HepG2 (cell line): ENCODE data around the gene FURIN. TPM values are rescaled to one million over a fixed set of nuclear protein-coding genes. Genes with fewer than 3 reads are reported as not detected.
A peak's percentile ranks its signal among the peaks of the same experiment; 100 is the strongest.

Source experiments
- ATF1 ChIP-seq: IDR thresholded peaks from 2 replicates; pipeline ENCODE4 v1.6.1; 2016; ENCODE audit warnings: mild to moderate bottlenecking, control low read depth
- CHCHD3 ChIP-seq: sonication (generic); formaldehyde crosslinking; IDR thresholded peaks from 2 replicates; pipeline ENCODE4 v1.8.0; 2022; ENCODE audit warnings: mild to moderate bottlenecking, missing genetic modification reagents, moderate library complexity
- HMGA1 ChIP-seq: sonication (generic); formaldehyde crosslinking; conservative IDR thresholded peaks from 2 replicates; pipeline ENCODE4 v1.4.0; 2020; ENCODE audit warnings: missing genetic modification reagents
- HNRNPLL ChIP-seq: fragments of 200-400 bp; formaldehyde crosslinking; IDR thresholded peaks from 2 replicates; pipeline ENCODE4 v1.6.1; 2017; ENCODE audit warnings: mild to moderate bottlenecking, low read depth, low read length; ENCODE audit not compliant: poor library complexity, severe bottlenecking
- KDM2A ChIP-seq: sonication (generic); formaldehyde crosslinking; IDR thresholded peaks from 2 replicates; pipeline ENCODE4 v1.4.0; 2020; ENCODE audit warnings: low read depth, missing genetic modification reagents, borderline replicate concordance
- NCOA2 ChIP-seq: sonication (generic); formaldehyde crosslinking; IDR thresholded peaks from 2 replicates; pipeline ENCODE4 v1.8.0; 2022; ENCODE audit warnings: inconsistent platforms
- POGZ ChIP-seq: sonication (generic); formaldehyde crosslinking; IDR thresholded peaks from 2 replicates; pipeline ENCODE4 v1.4.0; 2020; ENCODE audit warnings: mild to moderate bottlenecking, missing genetic modification reagents
- POLR2G ChIP-seq: fragments of 200-400 bp; formaldehyde crosslinking; IDR thresholded peaks from 2 replicates; pipeline ENCODE4 v1.6.1; 2018; ENCODE audit warnings: mild to moderate bottlenecking, low read depth, low read length, moderate library complexity
- RFX1 ChIP-seq: fragments of 450-650 bp; IDR thresholded peaks from 2 replicates; pipeline ENCODE4 v1.6.1; 2017
- RFX5 ChIP-seq: IDR thresholded peaks from 2 replicates; pipeline ENCODE4 v1.6.1; 2011; ENCODE audit warnings: low read depth, low read length, improper control_type of control experiment
- WIZ ChIP-seq: sonication (generic); formaldehyde crosslinking; IDR thresholded peaks from 2 replicates; pipeline ENCODE4 v1.5.1; 2020; ENCODE audit warnings: mild to moderate bottlenecking, missing genetic modification reagents
- XRCC5 ChIP-seq: fragments of 200-400 bp; formaldehyde crosslinking; optimal IDR thresholded peaks from 2 replicates; pipeline ENCODE3; 2017; ENCODE audit warnings: mild to moderate bottlenecking, low read length
- ZBTB7A ChIP-seq: sonication (generic); formaldehyde crosslinking; IDR thresholded peaks from 2 replicates; pipeline ENCODE4 v1.8.0; 2022; ENCODE audit warnings: mild to moderate bottlenecking, missing genetic modification reagents
- ZFP41 ChIP-seq: sonication (generic); formaldehyde crosslinking; IDR thresholded peaks from 2 replicates; pipeline ENCODE4 v1.4.0; 2020; ENCODE audit warnings: mild to moderate bottlenecking, missing genetic modification reagents, borderline replicate concordance
- ZNF124 ChIP-seq: sonication (generic); formaldehyde crosslinking; IDR thresholded peaks from 2 replicates; pipeline ENCODE4 v1.4.0; 2020; ENCODE audit warnings: missing genetic modification reagents
- ZNF232 ChIP-seq: sonication (generic); formaldehyde crosslinking; IDR thresholded peaks from 2 replicates; pipeline ENCODE4 v1.4.0; 2020; ENCODE audit warnings: missing genetic modification reagents, borderline replicate concordance
- ZNF546 ChIP-seq: sonication (generic); formaldehyde crosslinking; conservative IDR thresholded peaks from 2 replicates; pipeline ENCODE4 v1.8.1; 2023; ENCODE audit warnings: mild to moderate bottlenecking, missing genetic modification reagents
- ZNF720 ChIP-seq: sonication (generic); formaldehyde crosslinking; IDR thresholded peaks from 2 replicates; pipeline ENCODE4 v1.4.0; 2020; ENCODE audit warnings: missing genetic modification reagents
- ZNF777 ChIP-seq: sonication (generic); formaldehyde crosslinking; IDR thresholded peaks from 2 replicates; pipeline ENCODE4 v1.4.0; 2020; ENCODE audit warnings: missing genetic modification reagents
- polyA plus RNA-seq, 8 experiments: library from polyadenylated mRNA; depleted of rRNA in 3 of 8; stranded (reverse) in 7 of 8; unstranded in 1 of 8; fragments of >200 nt; fragmentation: Illumina TruSeq in 4 of 8; extraction: Trizol in 4 of 8; gene quantifications; 2 replicates each; pipeline versions ENCODE4 v1.2.1 to v1.2.3, GENCODE V29; 2011 to 2016; ENCODE audit warnings: low read depth in 4 of 8, missing spikeins in 1 of 8, mixed read lengths in 1 of 8; ENCODE audit not compliant: insufficient read depth in 1 of 8
- total RNA-seq, 5 experiments: library from RNA; depleted of rRNA; stranded (reverse); fragments of >200 nt; fragmentation: Illumina TruSeq; extraction: Trizol; gene quantifications; 2 replicates each; pipeline ENCODE4 v1.2.3, GENCODE V29; 2016; ENCODE audit warnings: low read depth in 1 of 5
- TF ChIP-seq, protein P1 (sequence below): sonication (generic); formaldehyde crosslinking; IDR thresholded peaks from 2 replicates; pipeline ENCODE4 v1.5.0; 2020; ENCODE audit warnings: mild to moderate bottlenecking, missing genetic modification reagents, moderate library complexity
- TF ChIP-seq, protein P2 (sequence below): sonication (generic); formaldehyde crosslinking; IDR thresholded peaks from 2 replicates; pipeline ENCODE4 v1.4.0; 2020; ENCODE audit warnings: missing genetic modification reagents
- TF ChIP-seq, protein P3 (sequence below): sonication (generic); formaldehyde crosslinking; IDR thresholded peaks from 2 replicates; pipeline ENCODE4 v1.4.0; 2020; ENCODE audit warnings: missing genetic modification reagents
- TF ChIP-seq, protein P4 (sequence below): IDR thresholded peaks from 2 replicates; pipeline ENCODE4 v1.4.0; 2020; ENCODE audit warnings: mild to moderate bottlenecking, missing genetic modification reagents

The FURIN gene
- total and polyA plus RNA-seq, 2 of the 13 experiments (the other 11 are each of a cell fraction or from before 2014, with no cell fraction given) = 15.2 to 17.4 TPM

DNA sequence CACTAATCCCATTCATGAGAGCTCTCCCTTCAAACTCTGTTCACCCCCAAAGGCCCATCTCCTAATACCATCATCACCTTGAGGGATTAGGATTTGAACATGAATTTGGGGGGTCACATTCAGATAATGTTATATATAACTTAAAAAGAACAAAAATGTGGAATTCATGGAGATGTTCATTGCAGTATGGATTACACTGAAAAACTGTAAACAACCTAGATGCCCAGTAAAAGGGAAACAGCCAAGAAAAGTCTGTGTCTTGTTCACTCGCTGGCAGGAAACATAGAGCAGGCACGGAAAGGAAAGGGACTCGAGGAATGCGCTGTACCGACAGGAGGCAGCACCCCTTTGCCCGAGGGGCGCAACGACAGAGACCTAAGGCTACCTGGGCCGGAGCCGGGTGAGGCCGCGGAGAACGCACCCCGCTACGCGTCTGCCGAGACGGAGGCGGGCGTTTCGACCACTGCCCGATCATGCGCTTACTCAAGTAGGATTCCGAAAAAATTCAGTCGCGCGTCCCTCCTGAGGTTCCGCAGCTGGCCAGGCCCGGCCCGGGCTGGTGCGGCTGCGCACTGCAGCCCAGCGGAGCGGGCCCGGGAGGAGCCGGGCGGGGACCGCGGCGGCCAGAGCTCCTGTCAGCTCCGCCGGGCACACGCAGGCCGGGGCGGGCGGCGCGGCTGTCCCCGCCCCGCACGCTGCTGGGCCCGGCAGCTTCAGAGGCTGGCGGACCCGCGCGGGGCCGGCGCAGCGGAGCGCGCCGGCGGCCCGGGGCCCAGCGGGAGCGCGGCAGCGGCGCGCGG, 33.9 kb downstream of the FURIN start (continued):
- TF ChIP-seq ATF1 (no peak), XRCC5 (peak; percentile 76), CHCHD3 (no peak), ZNF777 (CRISPR knock-in tag) (peak; percentile 65; the same call in 1 of the 2 replicates), HNRNPLL (peak; percentile 87), WIZ (CRISPR knock-in tag) (no peak), ZFP41 (no peak), POGZ (CRISPR knock-in tag) (no peak), RFX5 (no peak), POLR2G (peak; percentile 64; the same call in 1 of the 2 replicates), NCOA2 (CRISPR knock-in tag) (peak; percentile 59), ZNF720 (no peak), HMGA1 (no peak), RFX1 (no peak), ZNF546 (CRISPR knock-in tag) (no peak), KDM2A (peak; percentile 94), ZNF124 (peak; percentile 75; the same call in 1 of the 2 replicates), ZNF232 (no peak), ZBTB7A (CRISPR knock-in tag) (0 out of 2 replicates have a peak, but pooled peaks have one; percentile 40)
- TF ChIP-seq, protein P1, sequence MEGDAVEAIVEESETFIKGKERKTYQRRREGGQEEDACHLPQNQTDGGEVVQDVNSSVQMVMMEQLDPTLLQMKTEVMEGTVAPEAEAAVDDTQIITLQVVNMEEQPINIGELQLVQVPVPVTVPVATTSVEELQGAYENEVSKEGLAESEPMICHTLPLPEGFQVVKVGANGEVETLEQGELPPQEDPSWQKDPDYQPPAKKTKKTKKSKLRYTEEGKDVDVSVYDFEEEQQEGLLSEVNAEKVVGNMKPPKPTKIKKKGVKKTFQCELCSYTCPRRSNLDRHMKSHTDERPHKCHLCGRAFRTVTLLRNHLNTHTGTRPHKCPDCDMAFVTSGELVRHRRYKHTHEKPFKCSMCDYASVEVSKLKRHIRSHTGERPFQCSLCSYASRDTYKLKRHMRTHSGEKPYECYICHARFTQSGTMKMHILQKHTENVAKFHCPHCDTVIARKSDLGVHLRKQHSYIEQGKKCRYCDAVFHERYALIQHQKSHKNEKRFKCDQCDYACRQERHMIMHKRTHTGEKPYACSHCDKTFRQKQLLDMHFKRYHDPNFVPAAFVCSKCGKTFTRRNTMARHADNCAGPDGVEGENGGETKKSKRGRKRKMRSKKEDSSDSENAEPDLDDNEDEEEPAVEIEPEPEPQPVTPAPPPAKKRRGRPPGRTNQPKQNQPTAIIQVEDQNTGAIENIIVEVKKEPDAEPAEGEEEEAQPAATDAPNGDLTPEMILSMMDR = peak; percentile 90
- TF ChIP-seq, protein P2, sequence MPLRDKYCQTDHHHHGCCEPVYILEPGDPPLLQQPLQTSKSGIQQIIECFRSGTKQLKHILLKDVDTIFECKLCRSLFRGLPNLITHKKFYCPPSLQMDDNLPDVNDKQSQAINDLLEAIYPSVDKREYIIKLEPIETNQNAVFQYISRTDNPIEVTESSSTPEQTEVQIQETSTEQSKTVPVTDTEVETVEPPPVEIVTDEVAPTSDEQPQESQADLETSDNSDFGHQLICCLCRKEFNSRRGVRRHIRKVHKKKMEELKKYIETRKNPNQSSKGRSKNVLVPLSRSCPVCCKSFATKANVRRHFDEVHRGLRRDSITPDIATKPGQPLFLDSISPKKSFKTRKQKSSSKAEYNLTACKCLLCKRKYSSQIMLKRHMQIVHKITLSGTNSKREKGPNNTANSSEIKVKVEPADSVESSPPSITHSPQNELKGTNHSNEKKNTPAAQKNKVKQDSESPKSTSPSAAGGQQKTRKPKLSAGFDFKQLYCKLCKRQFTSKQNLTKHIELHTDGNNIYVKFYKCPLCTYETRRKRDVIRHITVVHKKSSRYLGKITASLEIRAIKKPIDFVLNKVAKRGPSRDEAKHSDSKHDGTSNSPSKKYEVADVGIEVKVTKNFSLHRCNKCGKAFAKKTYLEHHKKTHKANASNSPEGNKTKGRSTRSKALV (CRISPR knock-in tag) = no peak
- TF ChIP-seq, protein P3, sequence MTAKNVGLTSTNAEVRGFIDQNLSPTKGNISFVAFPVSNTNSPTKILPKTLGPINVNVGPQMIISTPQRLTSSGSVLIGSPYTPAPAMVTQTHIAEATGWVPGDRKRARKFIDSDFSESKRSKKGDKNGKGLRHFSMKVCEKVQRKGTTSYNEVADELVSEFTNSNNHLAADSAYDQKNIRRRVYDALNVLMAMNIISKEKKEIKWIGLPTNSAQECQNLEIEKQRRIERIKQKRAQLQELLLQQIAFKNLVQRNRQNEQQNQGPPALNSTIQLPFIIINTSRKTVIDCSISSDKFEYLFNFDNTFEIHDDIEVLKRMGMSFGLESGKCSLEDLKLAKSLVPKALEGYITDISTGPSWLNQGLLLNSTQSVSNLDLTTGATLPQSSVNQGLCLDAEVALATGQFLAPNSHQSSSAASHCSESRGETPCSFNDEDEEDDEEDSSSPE (CRISPR knock-in tag) = no peak
- TF ChIP-seq, protein P4, sequence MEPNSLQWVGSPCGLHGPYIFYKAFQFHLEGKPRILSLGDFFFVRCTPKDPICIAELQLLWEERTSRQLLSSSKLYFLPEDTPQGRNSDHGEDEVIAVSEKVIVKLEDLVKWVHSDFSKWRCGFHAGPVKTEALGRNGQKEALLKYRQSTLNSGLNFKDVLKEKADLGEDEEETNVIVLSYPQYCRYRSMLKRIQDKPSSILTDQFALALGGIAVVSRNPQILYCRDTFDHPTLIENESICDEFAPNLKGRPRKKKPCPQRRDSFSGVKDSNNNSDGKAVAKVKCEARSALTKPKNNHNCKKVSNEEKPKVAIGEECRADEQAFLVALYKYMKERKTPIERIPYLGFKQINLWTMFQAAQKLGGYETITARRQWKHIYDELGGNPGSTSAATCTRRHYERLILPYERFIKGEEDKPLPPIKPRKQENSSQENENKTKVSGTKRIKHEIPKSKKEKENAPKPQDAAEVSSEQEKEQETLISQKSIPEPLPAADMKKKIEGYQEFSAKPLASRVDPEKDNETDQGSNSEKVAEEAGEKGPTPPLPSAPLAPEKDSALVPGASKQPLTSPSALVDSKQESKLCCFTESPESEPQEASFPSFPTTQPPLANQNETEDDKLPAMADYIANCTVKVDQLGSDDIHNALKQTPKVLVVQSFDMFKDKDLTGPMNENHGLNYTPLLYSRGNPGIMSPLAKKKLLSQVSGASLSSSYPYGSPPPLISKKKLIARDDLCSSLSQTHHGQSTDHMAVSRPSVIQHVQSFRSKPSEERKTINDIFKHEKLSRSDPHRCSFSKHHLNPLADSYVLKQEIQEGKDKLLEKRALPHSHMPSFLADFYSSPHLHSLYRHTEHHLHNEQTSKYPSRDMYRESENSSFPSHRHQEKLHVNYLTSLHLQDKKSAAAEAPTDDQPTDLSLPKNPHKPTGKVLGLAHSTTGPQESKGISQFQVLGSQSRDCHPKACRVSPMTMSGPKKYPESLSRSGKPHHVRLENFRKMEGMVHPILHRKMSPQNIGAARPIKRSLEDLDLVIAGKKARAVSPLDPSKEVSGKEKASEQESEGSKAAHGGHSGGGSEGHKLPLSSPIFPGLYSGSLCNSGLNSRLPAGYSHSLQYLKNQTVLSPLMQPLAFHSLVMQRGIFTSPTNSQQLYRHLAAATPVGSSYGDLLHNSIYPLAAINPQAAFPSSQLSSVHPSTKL (CRISPR knock-in tag) = peak; percentile 56
